Measurements from ENCODE around the gene TMSB10. TPM values are rescaled to one million over a fixed set of nuclear protein-coding genes. Genes with fewer than 3 reads are reported as not detected.

The TMSB10 gene
- total and polyA plus RNA-seq, 2 of the 13 experiments (the other 11 are each of a cell fraction or from before 2014, with no cell fraction given): 665 to 708 TPM

- Histone ChIP-seq H3K27ac (ENCODE audit: extremely low read length, insufficient read depth, low read length) (no peak overlapping the region), H3K27me3 (ENCODE audit: control insufficient read depth in 1 of 2, insufficient read depth in 2 of 2, low read length in 2 of 2) (peaks cover 0 to 25% of the 10 kb centered on the region in 2 experiments; a peak in 3 of 5 replicates), H3K9me3 (ENCODE audit: low read length) (no peaks in the 10 kb centered on the region), H3K9ac (ENCODE audit: insufficient read depth, low read depth, low read length) (no peak overlapping the region), H3K4me2 (ENCODE audit: low read depth, low read length) (no peak overlapping the region), H3K36me3 (replicated peaks in 1 of 2; ENCODE audit: control insufficient read depth in 1 of 2, insufficient read depth in 2 of 2, low read length in 2 of 2) (no peaks in the 10 kb centered on the region), H2AFZ (ENCODE audit: low read length) (no peak overlapping the region), H3K4me1 (ENCODE audit: insufficient read depth, low read length) (no peaks in the 10 kb centered on the region), H3K4me3 (replicated peaks in 1 of 3; ENCODE audit: insufficient read depth in 1 of 3, low read depth in 2 of 3, low read length in 3 of 3) (no peak overlapping the region), H3K79me2 (ENCODE audit: insufficient read depth, low read length) (no peaks in the 10 kb centered on the region), H4K20me1 (ENCODE audit: insufficient read depth, low read length) (no peaks in the 10 kb centered on the region)
- no TSS peak for BruUV-seq (replicated peaks)
- CTCF ChIA-PET (ENCODE audit: low intra/inter-chr PET ratio, low total read pairs): no interaction called here
- POLR2A ChIA-PET: no interaction called here
- TF ChIP-seq STAG1 (CRISPR knock-in tag; IDR thresholded peaks at IDR 0.05) (peak; percentile 39), CTCF (CRISPR knock-in tag; IDR thresholded peaks at IDR 0.05) (peak; percentile 42), ZNF326 (CRISPR knock-in tag; IDR thresholded peaks at IDR 0.05; ENCODE audit: borderline replicate concordance) (no peak), PRMT3 (CRISPR knock-in tag; IDR thresholded peaks at IDR 0.05; ENCODE audit: borderline replicate concordance, low read depth) (no peak), MNT (IDR thresholded peaks at IDR 0.05) (no peak), GABPA (IDR thresholded peaks at IDR 0.05; ENCODE audit: low read depth, low read length) (0 out of 2 replicates have a peak, but pooled peaks have one; percentile 5), GABPA (CRISPR knock-in tag; IDR thresholded peaks at IDR 0.05; ENCODE audit: low read depth) (no peak), JDP2 (CRISPR knock-in tag; IDR thresholded peaks at IDR 0.05; ENCODE audit: borderline replicate concordance) (no peak), HNRNPK (IDR thresholded peaks at IDR 0.05; ENCODE audit: low read depth, low read length, poor library complexity, severe bottlenecking) (no peak)
- WGBS (ENCODE audit: low lambda C conversion rate): 31% methylated on average over 6 of the region's 6 CpGs
- DNase-seq (ENCODE audit: low spot score) (no peak), ATAC-seq (no peak), FAIRE-seq (no peak)
- intact Hi-C loops (cut with micrococcal nuclease; ENCODE audit: unreplicated experiment): loop anchor here (5.0 kb wide), 1 partner anchor 368 kb away; no protein-coding TSS in a partner anchor
- in situ Hi-C loops (cut with HindIII; ENCODE audit: extremely low pct_ligation_motif_present, low pct_unique_long_range_greater_than_20kb): no loop called here
Observed at GRCh38 chr2:84865181-84865783, 40.2 kb upstream of the TMSB10 start.

All from HepG2 (cell line).